ENCODE measurements around the gene HGF. TPM values are rescaled to one million over a fixed set of nuclear protein-coding genes. Genes with fewer than 3 reads are reported as not detected.

Gene HGF
- polyA plus RNA-seq, 3 donors: 18.6 to 24.0 (median 18.9) TPM

GRCh38 chr7:81761031-81761430, 8.8 kb downstream of the HGF start:
- no peak overlapping the region for H3K9ac ChIP-seq (ENCODE audit: insufficient read depth, low read length, poor library complexity, severe bottlenecking)
- H3K9me3 ChIP-seq (replicated peaks in 1 of 2; ENCODE audit: control insufficient read depth in 1 of 2, insufficient read depth in 1 of 2, low read length in 2 of 2): no peaks in the 10 kb centered on the region
- no peaks in the 10 kb centered on the region for H4K20me1 ChIP-seq (ENCODE audit: insufficient read depth, low read length)
- H3K36me3 Mint-ChIP-seq: peaks cover 47 to 68% of the 10 kb centered on the region in 2 donors
- no peak for DNase-seq
- peaks cover 77% of the 10 kb centered on the region for H3K79me2 ChIP-seq (ENCODE audit: insufficient read depth, low read length)
- H3K9me3 Mint-ChIP-seq: no peaks in the 10 kb centered on the region
- H3K4me3 ChIP-seq (replicated peaks in 1 of 3; ENCODE audit: low read depth in 2 of 3, low read length in 3 of 3): no peak overlapping the region
- H3K36me3 ChIP-seq (replicated peaks in 1 of 2; ENCODE audit: control insufficient read depth in 1 of 2, insufficient read depth in 2 of 2, low read length in 2 of 2): peaks cover 53 to 65% of the 10 kb centered on the region in 2 donors
- intact Hi-C loops (cut with micrococcal nuclease): no loop called here
- no peak overlapping the region for H3K4me3 Mint-ChIP-seq
- H3K4me1 Mint-ChIP-seq: peaks cover 20% of the 10 kb centered on the region
- TF ChIP-seq CTCF (IDR thresholded peaks at IDR 0.05): no peak
- no peaks in the 10 kb centered on the region for H3K27me3 ChIP-seq (ENCODE audit: control insufficient read depth in 2 of 2, insufficient read depth in 2 of 2, low read length in 2 of 2)
- H3K4me1 ChIP-seq (ENCODE audit: control insufficient read depth in 1 of 2, insufficient read depth in 2 of 2, low read length in 2 of 2): peaks cover 9 to 19% of the 10 kb centered on the region in 2 donors
- no peaks in the 10 kb centered on the region for H3K27me3 Mint-ChIP-seq (ENCODE audit: low read depth in 3 of 3)
- H3K4me2 ChIP-seq (replicated peaks; ENCODE audit: extremely low read depth, low read length, poor library complexity, severe bottlenecking): no peak overlapping the region
- H3K27ac Mint-ChIP-seq: peak overlapping the region in 1 of 7 donors; percentile 15
- H3K27ac ChIP-seq (ENCODE audit: low read depth in 1 of 2, low read length in 2 of 2): peak overlapping the region in 1 of 2 donors; percentile 2
- H2AFZ ChIP-seq (ENCODE audit: insufficient read depth, low read depth, low read length, poor library complexity, severe bottlenecking): no peak overlapping the region
- WGBS (ENCODE audit: insufficient coverage): no CpG with 5 or more reads among the region's 1 CpG

GRCh38 chr7:81754918-81755696, 14.7 kb downstream of the HGF start:
- H3K27ac ChIP-seq (ENCODE audit: low read depth in 1 of 2, low read length in 2 of 2): peak overlapping the region in 1 of 2 donors; percentile 46
- no peak overlapping the region for H3K9ac ChIP-seq (ENCODE audit: insufficient read depth, low read length, poor library complexity, severe bottlenecking)
- WGBS (ENCODE audit: insufficient coverage): no CpG with 5 or more reads among the region's 2 CpGs
- no peak overlapping the region for H2AFZ ChIP-seq (ENCODE audit: insufficient read depth, low read depth, low read length, poor library complexity, severe bottlenecking)
- peaks cover 22% of the 10 kb centered on the region for H3K79me2 ChIP-seq (ENCODE audit: insufficient read depth, low read length)
- H3K36me3 ChIP-seq (replicated peaks in 1 of 2; ENCODE audit: control insufficient read depth in 1 of 2, insufficient read depth in 2 of 2, low read length in 2 of 2): peaks cover 46 to 78% of the 10 kb centered on the region in 2 donors
- no peaks in the 10 kb centered on the region for H3K27me3 ChIP-seq (ENCODE audit: control insufficient read depth in 2 of 2, insufficient read depth in 2 of 2, low read length in 2 of 2)
- Mint-ChIP-seq H3K27me3 (ENCODE audit: low read depth in 3 of 3) (no peaks in the 10 kb centered on the region), H3K36me3 (peaks cover 41 to 47% of the 10 kb centered on the region in 2 donors), H3K27ac (no peak overlapping the region), H3K9me3 (no peaks in the 10 kb centered on the region), H3K4me1 (peaks cover 27% of the 10 kb centered on the region), H3K4me3 (no peak overlapping the region)
- H3K4me3 ChIP-seq (replicated peaks in 1 of 3; ENCODE audit: low read depth in 2 of 3, low read length in 3 of 3): no peak overlapping the region
- H3K9me3 ChIP-seq (replicated peaks in 1 of 2; ENCODE audit: control insufficient read depth in 1 of 2, insufficient read depth in 1 of 2, low read length in 2 of 2): no peaks in the 10 kb centered on the region
- H3K4me1 ChIP-seq (ENCODE audit: control insufficient read depth in 1 of 2, insufficient read depth in 2 of 2, low read length in 2 of 2): peaks cover 10 to 18% of the 10 kb centered on the region in 2 donors
- H4K20me1 ChIP-seq (ENCODE audit: insufficient read depth, low read length): no peaks in the 10 kb centered on the region
- TF ChIP-seq CTCF (IDR thresholded peaks at IDR 0.05): no peak
- no peak for DNase-seq
- intact Hi-C loops (cut with micrococcal nuclease): no loop called here
- H3K4me2 ChIP-seq (replicated peaks; ENCODE audit: extremely low read depth, low read length, poor library complexity, severe bottlenecking): no peak overlapping the region
